Measurements from ENCODE around the gene PANX2.

DNA sequence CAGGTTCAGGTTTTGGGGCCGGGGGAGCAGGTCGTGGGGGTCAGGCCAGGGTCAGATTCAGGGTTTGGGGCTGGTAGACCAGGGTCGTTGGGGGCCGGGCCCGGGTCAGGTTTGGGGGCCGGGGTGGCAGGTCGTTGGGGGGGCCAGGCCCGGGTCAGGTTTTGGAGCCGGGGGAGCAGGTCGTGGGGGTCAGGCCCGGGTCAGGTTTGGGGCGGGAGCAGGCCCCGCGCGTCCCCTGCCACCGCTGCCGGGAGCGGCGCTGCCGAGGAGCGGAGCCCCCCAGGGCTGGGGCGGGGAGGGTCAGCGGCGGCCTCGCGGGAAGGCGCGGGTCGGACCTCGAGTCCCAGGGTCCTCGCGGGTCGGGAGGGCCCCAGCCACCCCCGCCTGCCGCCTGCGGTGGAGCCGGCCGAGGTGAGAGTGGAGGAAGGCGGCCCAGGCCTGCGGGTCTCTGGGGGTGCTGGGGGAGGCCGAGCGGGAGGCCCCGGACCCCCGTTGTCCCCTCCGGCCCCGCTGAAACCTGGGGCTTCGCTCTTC is 15.7 kb downstream of the PANX2 start:
- TF ChIP-seq POLR2A (IDR thresholded peaks at IDR 0.05), result no peak
- no peak for TF ChIP-seq CTCF (IDR thresholded peaks at IDR 0.05)
